Measurements from ENCODE around the gene EFTUD2.

Gene EFTUD2

DNA sequence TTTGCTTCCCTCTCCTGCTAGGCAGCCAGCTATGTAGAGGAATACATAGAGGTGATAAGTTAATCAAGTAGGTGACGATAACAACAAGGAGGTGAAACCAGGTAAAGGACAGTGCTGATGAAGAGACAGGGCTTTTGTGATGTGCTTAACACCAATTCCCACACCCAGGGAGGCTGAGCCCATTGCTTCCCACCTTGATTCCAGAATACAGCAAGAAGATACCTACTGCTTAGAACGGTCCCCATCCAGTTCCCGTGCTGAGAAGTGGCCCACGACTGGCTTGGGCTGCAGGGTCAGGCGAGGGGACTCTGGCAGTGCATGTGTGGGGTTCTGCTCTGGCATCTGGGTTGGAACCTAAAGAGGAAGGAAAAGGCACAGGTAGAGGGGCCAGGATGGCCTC is 32.1 kb upstream of the EFTUD2 start:
- no peak for DNase-seq (ENCODE audit: low read depth)
- no peak overlapping the region for H3K4me3 ChIP-seq (ENCODE audit: low read depth, low read length)
- TF ChIP-seq, protein P1, sequence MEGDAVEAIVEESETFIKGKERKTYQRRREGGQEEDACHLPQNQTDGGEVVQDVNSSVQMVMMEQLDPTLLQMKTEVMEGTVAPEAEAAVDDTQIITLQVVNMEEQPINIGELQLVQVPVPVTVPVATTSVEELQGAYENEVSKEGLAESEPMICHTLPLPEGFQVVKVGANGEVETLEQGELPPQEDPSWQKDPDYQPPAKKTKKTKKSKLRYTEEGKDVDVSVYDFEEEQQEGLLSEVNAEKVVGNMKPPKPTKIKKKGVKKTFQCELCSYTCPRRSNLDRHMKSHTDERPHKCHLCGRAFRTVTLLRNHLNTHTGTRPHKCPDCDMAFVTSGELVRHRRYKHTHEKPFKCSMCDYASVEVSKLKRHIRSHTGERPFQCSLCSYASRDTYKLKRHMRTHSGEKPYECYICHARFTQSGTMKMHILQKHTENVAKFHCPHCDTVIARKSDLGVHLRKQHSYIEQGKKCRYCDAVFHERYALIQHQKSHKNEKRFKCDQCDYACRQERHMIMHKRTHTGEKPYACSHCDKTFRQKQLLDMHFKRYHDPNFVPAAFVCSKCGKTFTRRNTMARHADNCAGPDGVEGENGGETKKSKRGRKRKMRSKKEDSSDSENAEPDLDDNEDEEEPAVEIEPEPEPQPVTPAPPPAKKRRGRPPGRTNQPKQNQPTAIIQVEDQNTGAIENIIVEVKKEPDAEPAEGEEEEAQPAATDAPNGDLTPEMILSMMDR (IDR thresholded peaks at IDR 0.05; ENCODE audit: control insufficient read depth, extremely low read depth, insufficient read depth): no peak

DNA sequence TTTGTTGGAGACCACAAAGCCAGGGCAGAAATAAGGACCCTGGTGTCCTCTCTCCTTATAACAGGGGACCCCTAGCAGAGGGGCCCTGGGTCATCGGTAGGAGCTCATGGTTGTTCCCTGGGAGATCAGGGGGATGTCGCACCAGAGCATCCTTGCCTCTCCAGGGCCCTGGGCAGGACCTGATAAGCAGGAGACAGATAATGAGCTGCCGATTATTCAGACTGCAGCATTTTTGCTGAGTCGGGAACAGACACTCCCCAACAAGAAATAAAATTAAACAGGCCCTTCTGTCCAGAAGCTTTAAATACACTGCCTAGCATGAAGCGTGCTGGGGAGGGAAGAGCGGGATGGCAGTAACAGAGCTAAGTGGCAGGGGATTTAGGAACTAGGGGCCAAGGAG is 31.4 kb upstream of the EFTUD2 start:
- TF ChIP-seq, protein P1 (IDR thresholded peaks at IDR 0.05; ENCODE audit: control insufficient read depth, extremely low read depth, insufficient read depth): no peak
- no peak for DNase-seq (ENCODE audit: low read depth)
- H3K4me3 ChIP-seq (ENCODE audit: low read depth, low read length): no peak overlapping the region

DNA sequence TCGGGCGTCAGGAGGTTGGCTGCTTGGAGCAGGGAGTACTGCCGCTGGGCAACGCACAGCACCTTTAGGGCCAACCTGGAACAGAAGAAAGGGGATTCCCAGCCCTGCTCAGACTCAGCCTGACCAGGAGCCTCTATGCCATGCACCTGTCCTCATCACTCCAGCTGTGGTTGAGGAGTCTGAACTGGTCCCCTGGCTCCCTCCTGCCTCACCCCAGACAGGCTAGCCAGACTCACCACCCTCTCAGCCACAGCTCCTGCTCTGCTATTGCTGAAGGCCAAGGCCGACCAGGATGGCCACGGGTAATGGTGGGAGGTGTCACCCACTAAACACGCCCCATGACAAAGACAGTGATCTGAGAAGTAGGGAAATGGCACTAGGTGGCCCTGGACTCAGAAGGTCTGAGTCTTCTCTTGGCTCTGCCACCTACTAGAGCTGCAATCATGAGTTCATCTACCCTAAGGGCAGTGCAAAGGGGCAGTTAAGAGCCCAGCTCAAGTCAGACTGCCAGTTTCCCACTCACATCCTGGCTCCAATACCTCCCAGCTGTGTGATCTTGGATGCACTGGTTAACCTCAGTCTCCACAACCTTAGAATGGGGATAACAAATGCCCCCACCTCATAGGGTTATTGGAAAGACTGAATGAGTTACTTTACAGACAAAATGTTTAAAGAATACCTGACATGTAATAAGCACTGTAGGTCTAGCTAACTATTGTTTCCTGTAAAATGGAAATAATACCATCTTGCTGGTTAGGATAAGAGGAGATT is 29.9 kb upstream of the EFTUD2 start:
- TF ChIP-seq, protein P1 (IDR thresholded peaks at IDR 0.05; ENCODE audit: control insufficient read depth, extremely low read depth, insufficient read depth): no peak
- H3K4me3 ChIP-seq (ENCODE audit: low read depth, low read length): no peak overlapping the region
- no peak for DNase-seq (ENCODE audit: low read depth)

DNA sequence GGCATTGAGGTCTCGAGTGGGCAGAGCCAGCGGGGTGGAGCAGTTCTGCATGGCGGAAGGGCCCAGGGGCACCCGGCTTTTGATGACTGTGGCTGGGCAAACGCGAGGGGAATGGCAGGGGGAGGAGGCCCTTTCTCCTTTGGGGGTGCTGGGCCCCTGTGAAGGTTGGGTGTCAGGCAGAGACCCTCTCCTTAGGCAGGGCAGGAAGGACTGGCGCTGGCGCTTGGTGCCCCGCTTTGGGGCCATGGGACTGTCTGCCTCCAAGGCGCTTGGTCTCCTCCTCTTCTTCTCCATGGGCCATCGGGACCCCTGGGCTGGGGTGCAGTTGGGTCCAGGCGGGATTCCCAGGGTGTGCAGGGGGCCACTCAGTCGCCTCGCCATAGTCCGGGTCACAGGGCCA is 28.9 kb upstream of the EFTUD2 start:
- no peak overlapping the region for H3K4me3 ChIP-seq (ENCODE audit: low read depth, low read length)
- TF ChIP-seq, protein P1 (IDR thresholded peaks at IDR 0.05; ENCODE audit: control insufficient read depth, extremely low read depth, insufficient read depth): no peak

DNA sequence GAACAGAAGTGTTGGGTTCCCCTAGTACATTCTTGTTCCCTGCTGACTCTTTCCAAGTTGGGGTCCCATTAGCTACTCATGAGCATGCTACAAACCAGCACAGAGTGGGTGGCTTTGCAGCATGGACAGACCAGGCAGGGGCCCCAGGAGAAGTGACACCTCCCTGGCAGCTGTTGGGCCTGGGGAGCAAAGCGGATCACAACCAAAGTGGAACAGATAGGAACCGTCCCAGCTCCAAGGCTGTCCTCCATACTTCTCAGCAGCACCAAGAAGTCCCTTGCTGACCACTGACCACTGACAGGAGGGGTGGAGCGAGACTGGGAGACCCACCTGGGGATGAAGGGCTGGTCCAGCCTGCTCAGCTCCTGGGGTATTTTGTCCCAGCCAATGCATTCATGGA is 28.5 kb upstream of the EFTUD2 start:
- TF ChIP-seq, protein P1 (IDR thresholded peaks at IDR 0.05; ENCODE audit: control insufficient read depth, extremely low read depth, insufficient read depth): no peak
- DNase-seq (ENCODE audit: low read depth): no peak
- H3K4me3 ChIP-seq (ENCODE audit: low read depth, low read length): no peak overlapping the region

More for the DNA sequence above, 28.9 kb upstream of the EFTUD2 start:
- no peak for DNase-seq (ENCODE audit: low read depth)

DNA sequence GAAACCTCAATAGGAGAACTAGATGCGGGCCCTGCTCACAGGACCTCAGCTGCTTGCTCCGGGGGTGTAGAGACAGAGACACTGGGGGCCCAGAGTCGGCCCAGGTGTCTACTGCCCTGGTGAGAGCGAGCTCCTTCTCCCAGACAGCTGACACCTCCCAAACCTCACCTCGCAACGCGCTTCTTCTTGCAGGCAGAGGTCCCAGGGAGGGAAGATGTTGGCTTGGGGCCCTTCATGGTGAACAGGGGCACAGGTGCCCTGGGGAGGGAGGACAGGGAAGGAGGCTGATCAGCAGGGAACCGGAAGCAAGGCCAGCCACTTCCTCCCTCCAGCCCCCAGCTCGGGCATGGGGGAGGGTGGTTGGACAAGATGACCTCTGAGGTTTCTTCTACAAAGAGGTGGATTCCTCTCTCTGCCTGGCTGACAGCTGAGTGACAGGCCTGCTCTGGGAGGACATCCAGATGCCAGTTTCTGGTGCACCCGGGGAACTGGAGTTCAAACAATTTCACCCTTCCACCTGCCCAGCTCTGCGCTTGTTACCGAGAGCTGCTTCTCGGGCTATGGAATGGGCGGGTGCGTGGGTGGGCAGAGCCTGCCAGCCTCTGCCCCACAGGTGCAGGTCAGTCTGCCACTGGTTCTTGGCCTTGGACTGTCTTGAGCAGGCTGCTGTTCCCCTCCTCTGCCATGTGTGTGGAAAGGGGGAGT is 27.7 kb upstream of the EFTUD2 start:
- DNase-seq (ENCODE audit: low read depth): no peak
- TF ChIP-seq, protein P1 (IDR thresholded peaks at IDR 0.05; ENCODE audit: control insufficient read depth, extremely low read depth, insufficient read depth): no peak
- no peak overlapping the region for H3K4me3 ChIP-seq (ENCODE audit: low read depth, low read length)

Data from LNCaP clone FGC (cell line).